HUES48 (cell line): Measurements from ENCODE around the gene APOM.

ENCODE experiments used
- H3K27ac ChIP-seq: one replicate; pipeline ENCODE4 v1.7.0; 2013; ENCODE audit warnings: low read depth, low read length, inconsistent platforms
- H3K27me3 ChIP-seq: 2 replicates; pipeline ENCODE4 v1.6.1; 2013; ENCODE audit warnings: mild to moderate bottlenecking, low read length; ENCODE audit not compliant: control insufficient read depth, insufficient read depth
- H3K36me3 ChIP-seq: 2 replicates; pipeline ENCODE4 v1.6.1; 2013; ENCODE audit warnings: low read length; ENCODE audit not compliant: control insufficient read depth, insufficient read depth
- H3K4me1 ChIP-seq: 2 replicates; pipeline ENCODE4 v1.6.1; 2013; ENCODE audit warnings: mild to moderate bottlenecking, low read length; ENCODE audit not compliant: control insufficient read depth, insufficient read depth
- H3K4me3 ChIP-seq: 2 replicates; pipeline ENCODE4 v1.5.1; 2013; ENCODE audit warnings: mild to moderate bottlenecking, low read depth, low read length
- H3K9ac ChIP-seq: 2 replicates; pipeline ENCODE4 v1.6.1; 2013; ENCODE audit warnings: mild to moderate bottlenecking, low read depth, low read length, moderate library complexity
- H3K9me3 ChIP-seq: 2 replicates; pipeline ENCODE4 v1.6.1; 2013; ENCODE audit warnings: low read length; ENCODE audit not compliant: control insufficient read depth, insufficient read depth

Gene APOM

DNA sequence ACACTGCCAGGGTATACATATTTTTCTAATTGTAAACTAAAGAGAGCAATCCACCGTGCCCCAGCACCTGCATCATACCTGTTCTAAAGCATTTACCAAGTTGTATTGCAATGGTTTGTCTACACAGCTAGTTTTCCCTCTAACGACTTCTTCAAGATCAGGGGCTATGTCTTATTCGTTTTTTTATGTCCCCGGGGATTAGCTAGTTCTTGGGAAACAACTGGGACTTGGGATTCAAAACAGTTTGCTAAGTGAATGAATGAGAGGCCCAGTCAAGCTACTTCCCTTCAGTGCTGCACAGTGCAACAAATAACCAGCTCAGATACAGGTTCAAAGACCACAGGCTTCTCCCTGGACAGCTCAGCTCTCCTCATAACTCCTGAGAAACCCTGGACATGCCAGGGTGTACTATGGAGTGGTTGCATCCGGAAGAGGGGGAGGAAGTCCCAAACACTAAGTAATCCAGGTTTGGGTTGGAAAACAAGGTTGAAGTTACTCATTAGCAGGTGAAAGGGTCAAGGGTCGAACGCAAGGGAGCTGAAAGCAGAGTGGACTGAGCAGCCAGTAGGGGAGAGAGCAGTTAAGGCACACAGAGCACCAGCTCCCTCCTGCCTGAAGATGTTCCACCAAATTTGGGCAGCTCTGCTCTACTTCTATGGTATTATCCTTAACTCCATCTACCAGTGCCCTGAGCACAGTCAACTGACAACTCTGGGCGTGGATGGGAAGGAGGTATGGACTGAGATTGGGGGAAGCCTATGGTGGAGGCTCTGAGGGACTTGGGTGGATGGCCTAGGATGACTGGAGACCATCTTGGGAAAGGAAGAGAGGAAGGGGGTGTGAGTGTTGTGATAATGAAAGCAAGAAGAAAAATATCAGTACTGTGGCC, at the start of gene APOM:
Gene APOM (plus strand): TSS at position 546 of the 889 bp plus-strand sequence. CDS start 73 bp downstream, at position 619.
- H3K27ac ChIP-seq, result peak within 1 kb of the TSS; percentile 11
- peaks cover 11% of the 10 kb centered on the region for H3K36me3 ChIP-seq
- H3K9me3 ChIP-seq, result no peaks in the 10 kb centered on the region
- peaks cover 5% of the 10 kb centered on the region; the same call in 1 of the 2 replicates for H3K4me1 ChIP-seq
- H3K27me3 ChIP-seq, result no peaks in the 10 kb centered on the region
- no peak within 1 kb of the TSS for H3K9ac ChIP-seq
- H3K4me3 ChIP-seq, result no peak within 1 kb of the TSS

GRCh38 chr6:31607317-31607716, 48.4 kb upstream of the APOM start:
- Histone ChIP-seq H3K4me1 (no peaks in the 10 kb centered on the region), H3K4me3 (no peak overlapping the region), H3K36me3 (no peaks in the 10 kb centered on the region), H3K9me3 (no peaks in the 10 kb centered on the region), H3K27ac (no peak overlapping the region), H3K27me3 (no peaks in the 10 kb centered on the region), H3K9ac (no peak overlapping the region)

- Histone ChIP-seq H3K27me3 (no peaks in the 10 kb centered on the region), H3K4me1 (no peaks in the 10 kb centered on the region), H3K4me3 (no peak overlapping the region), H3K9ac (no peak overlapping the region), H3K9me3 (no peaks in the 10 kb centered on the region), H3K27ac (no peak overlapping the region), H3K36me3 (no peaks in the 10 kb centered on the region)
These were observed 45.9 kb upstream of the APOM start for GRCh38 chr6:31609519-31610406.

GRCh38 chr6:31610968-31611367, 44.7 kb upstream of the APOM start:
- Histone ChIP-seq H3K9ac (no peak overlapping the region), H3K4me1 (no peaks in the 10 kb centered on the region), H3K9me3 (no peaks in the 10 kb centered on the region), H3K27ac (no peak overlapping the region), H3K27me3 (no peaks in the 10 kb centered on the region), H3K36me3 (no peaks in the 10 kb centered on the region), H3K4me3 (no peak overlapping the region)

- Histone ChIP-seq H3K9ac (no peak overlapping the region), H3K4me3 (no peak overlapping the region), H3K27ac (no peak overlapping the region), H3K9me3 (no peaks in the 10 kb centered on the region), H3K4me1 (no peaks in the 10 kb centered on the region), H3K27me3 (no peaks in the 10 kb centered on the region), H3K36me3 (no peaks in the 10 kb centered on the region)
These were observed 41.5 kb upstream of the APOM start for GRCh38 chr6:31614075-31614619.

GRCh38 chr6:31614684-31615578, 40.8 kb upstream of the APOM start, which contains the start of gene AIF1:
Gene AIF1 (plus strand): TSS chr6:31615234. CDS start chr6:31615330, 96 bp downstream.
- no peak within 1 kb of the TSS for H3K4me3 ChIP-seq

DNA sequence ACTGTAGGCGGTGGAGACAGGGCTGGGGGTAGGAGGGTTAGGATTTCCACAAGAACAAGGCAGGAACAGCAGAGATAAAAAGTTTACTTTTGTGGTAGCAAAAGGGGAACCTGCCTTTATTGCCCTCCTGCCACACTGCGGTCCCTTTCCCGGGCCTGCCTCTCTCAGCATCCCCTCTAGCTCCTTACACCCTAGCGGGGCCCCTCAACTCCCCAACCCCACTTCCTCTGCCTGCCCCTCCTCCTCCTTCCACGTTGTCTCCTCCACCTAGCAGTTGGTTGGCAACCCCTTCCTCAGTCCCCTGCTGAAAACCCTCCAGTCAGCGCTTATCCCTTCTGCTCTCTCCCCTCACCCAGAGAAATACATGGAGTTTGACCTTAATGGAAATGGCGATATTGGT, 39.9 kb upstream of the APOM start:
- H3K9ac ChIP-seq, result no peak overlapping the region
- no peaks in the 10 kb centered on the region for H3K27me3 ChIP-seq
- no peak overlapping the region for H3K27ac ChIP-seq
- H3K4me3 ChIP-seq, result no peak overlapping the region
- H3K4me1 ChIP-seq, result no peaks in the 10 kb centered on the region
- H3K36me3 ChIP-seq, result no peaks in the 10 kb centered on the region
- no peaks in the 10 kb centered on the region for H3K9me3 ChIP-seq

More at GRCh38 chr6:31614684-31615578, 40.8 kb upstream of the APOM start, which contains the start of gene AIF1:
- Histone ChIP-seq H3K9ac (no peak within 1 kb of the TSS), H3K9me3 (no peaks in the 10 kb centered on the region), H3K27ac (no peak within 1 kb of the TSS), H3K27me3 (no peaks in the 10 kb centered on the region), H3K36me3 (no peaks in the 10 kb centered on the region), H3K4me1 (no peaks in the 10 kb centered on the region)

GRCh38 chr6:31617010-31617409, 38.7 kb upstream of the APOM start:
- Histone ChIP-seq H3K27ac (no peak overlapping the region), H3K27me3 (no peaks in the 10 kb centered on the region)

GRCh38 chr6:31619805-31620585, 35.7 kb upstream of the APOM start:
- Histone ChIP-seq H3K27me3 (no peaks in the 10 kb centered on the region), H3K36me3 (peaks cover 34% of the 10 kb centered on the region), H3K4me1 (peaks cover 13% of the 10 kb centered on the region), H3K4me3 (peak overlapping the region; percentile 72), H3K9ac (peak overlapping the region; percentile 90), H3K27ac (peak overlapping the region; percentile 99), H3K9me3 (no peaks in the 10 kb centered on the region)

More at GRCh38 chr6:31617010-31617409, 38.7 kb upstream of the APOM start:
- H3K9me3 ChIP-seq, result no peaks in the 10 kb centered on the region
- H3K4me1 ChIP-seq, result peaks cover 4% of the 10 kb centered on the region; the same call in 1 of the 2 replicates
- peaks cover 5% of the 10 kb centered on the region for H3K36me3 ChIP-seq
- H3K9ac ChIP-seq, result no peak overlapping the region
- H3K4me3 ChIP-seq, result no peak overlapping the region
